ENCODE data around the gene HSDL2.
A peak's percentile ranks its signal among the peaks of the same experiment; 100 is the strongest.
"Not testable (repeated sequence)": the region's sequence is repeated elsewhere in the genome, so short reads cannot be mapped to it uniquely, and the experiment has no call there.

The HSDL2 gene

DNA sequence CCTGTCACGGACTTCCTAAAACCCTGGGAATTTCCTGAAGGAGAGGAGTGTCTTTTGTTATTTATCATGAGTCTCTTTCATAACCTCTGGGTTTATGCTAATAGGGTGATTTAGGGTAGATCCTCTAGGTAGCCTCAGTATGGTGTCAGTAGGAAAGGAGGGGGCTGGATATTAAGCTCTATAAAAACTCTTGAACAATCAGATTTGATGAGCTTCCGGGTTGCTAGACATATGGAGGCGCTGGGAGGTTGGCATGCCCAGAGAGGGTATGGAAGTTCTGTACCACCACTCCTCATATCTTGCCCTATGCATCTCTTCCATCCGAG is 30.9 kb upstream of the HSDL2 start:
- DNase-seq (ENCODE audit: low read depth in 1 of 2, low spot score in 1 of 2), result no peak
- in situ Hi-C loops (cut with HindIII; ENCODE audit: low pct_unique_long_range_greater_than_20kb, low sequenced_read_pairs), result no loop called here
- TF ChIP-seq JUND (IDR thresholded peaks at IDR 0.05; ENCODE audit: low read depth), result no peak

- in situ Hi-C loops (cut with HindIII; ENCODE audit: low pct_unique_long_range_greater_than_20kb, low sequenced_read_pairs), result no loop called here
- TF ChIP-seq JUND (IDR thresholded peaks at IDR 0.05; ENCODE audit: low read depth), result no peak
Observed at GRCh38 chr9:112351184-112351583, 28.7 kb upstream of the HSDL2 start.

DNA sequence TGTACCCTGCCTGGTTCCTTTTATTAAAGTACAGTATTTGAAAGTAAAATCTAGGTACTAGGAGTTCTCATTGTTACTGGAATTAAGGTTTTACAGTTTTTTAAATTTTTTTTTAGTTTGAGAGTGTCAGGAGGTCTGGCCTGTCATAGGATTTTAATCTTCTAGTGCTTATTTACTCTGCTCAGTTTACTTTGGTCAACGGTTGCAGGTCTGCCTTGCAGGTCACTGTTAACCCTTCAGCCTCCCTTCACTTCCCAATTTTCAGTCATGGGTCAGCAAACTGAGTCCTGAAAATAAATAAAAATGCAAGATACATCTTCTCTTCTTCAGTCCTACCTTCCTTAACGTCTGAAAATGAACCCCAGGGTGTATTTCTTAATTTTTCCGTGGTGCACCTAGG is 27.7 kb upstream of the HSDL2 start:
- peak in 1 of 2 experiments; percentile 64 for DNase-seq (ENCODE audit: low read depth in 1 of 2, low spot score in 1 of 2)
- TF ChIP-seq JUND (IDR thresholded peaks at IDR 0.05; ENCODE audit: low read depth), result no peak
- in situ Hi-C loops (cut with HindIII; ENCODE audit: low pct_unique_long_range_greater_than_20kb, low sequenced_read_pairs), result no loop called here

More at GRCh38 chr9:112351184-112351583, 28.7 kb upstream of the HSDL2 start:
- DNase-seq (ENCODE audit: low read depth in 1 of 2, low spot score in 1 of 2), result no peak

DNA sequence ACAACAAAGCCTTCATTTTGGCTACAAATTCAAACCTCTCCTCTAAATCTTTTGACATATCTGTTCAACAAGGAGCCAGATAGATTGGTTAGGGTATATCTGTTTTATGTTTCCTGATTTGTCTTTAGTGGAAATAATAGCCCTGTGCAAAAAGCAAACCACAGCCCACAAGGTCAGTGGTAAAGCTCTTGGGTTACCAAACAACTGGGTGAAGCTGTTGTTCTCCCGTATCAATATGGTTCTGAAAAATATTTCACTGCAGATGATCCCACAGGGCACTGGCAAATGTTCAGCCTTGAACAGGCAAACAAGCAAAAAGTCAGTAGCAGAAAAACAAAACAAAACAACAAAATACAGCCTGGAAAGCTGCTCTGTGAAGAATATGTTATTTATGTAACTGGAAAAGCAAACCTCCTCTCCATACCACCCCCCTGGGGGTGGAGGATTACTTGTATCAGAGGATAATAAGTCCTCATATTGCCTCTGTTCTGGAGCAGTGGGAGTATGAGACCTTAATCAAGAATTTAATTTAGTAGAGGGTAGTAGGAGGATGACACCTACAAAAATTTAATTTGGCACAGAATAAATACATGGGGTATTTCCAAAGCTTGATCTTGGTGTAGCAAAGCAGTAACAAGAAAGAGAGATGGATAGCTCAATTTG is 25.7 kb upstream of the HSDL2 start:
- in situ Hi-C loops (cut with HindIII; ENCODE audit: low pct_unique_long_range_greater_than_20kb, low sequenced_read_pairs), result no loop called here
- TF ChIP-seq JUND (IDR thresholded peaks at IDR 0.05; ENCODE audit: low read depth), result no peak

GRCh38 chr9:112355427-112355897 is 24.4 kb upstream of the HSDL2 start:
- TF ChIP-seq JUND (IDR thresholded peaks at IDR 0.05; ENCODE audit: low read depth), result no peak
- in situ Hi-C loops (cut with HindIII; ENCODE audit: low pct_unique_long_range_greater_than_20kb, low sequenced_read_pairs), result no loop called here
- no peak for DNase-seq (ENCODE audit: low read depth in 1 of 2, low spot score in 1 of 2)

More for the DNA sequence above, 25.7 kb upstream of the HSDL2 start:
- no peak for DNase-seq (ENCODE audit: low read depth in 1 of 2, low spot score in 1 of 2)

DNA sequence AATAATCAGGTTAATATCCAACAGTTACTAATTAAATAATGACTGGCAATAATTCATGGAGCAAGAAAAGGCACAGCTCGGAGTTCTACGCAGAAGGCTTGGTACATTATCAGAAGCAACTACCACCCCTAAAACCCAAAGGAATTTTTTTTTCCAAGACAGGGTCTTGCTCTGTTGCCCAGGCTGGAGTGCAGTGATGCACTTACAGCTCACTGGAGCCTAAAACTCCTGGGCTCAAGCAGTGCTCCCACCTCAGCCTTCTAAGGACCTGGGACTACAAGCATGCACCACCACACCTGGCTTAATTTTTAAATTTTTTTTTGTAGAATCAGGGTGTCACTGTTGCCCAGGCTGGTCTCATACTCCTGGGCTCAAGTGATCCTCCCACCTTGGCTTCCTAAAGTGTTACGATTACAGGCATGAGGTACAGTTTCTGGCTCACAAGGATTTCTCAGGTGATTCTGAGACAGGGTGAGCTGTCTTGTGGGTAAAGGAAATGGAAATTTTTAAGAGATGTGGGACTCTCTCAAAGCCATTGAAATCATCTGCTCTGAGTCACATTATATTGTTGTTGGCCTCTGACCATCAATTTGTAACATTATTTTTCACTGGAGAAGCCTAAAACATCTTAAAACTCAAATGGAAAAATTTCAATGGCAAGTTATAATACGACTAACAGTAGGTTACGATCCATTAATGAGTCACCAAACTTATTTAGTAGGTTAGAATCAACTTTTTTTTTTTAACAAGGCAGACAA is 19.7 kb upstream of the HSDL2 start:
- in situ Hi-C loops (cut with HindIII; ENCODE audit: low pct_unique_long_range_greater_than_20kb, low sequenced_read_pairs), result no loop called here
- TF ChIP-seq JUND (IDR thresholded peaks at IDR 0.05; ENCODE audit: low read depth), result no peak

GRCh38 chr9:112361601-112362000 is 18.3 kb upstream of the HSDL2 start:
- no peak for TF ChIP-seq JUND (IDR thresholded peaks at IDR 0.05; ENCODE audit: low read depth)
- DNase-seq (ENCODE audit: low read depth in 1 of 2, low spot score in 1 of 2), result peak in 1 of 2 experiments; percentile 67
- in situ Hi-C loops (cut with HindIII; ENCODE audit: low pct_unique_long_range_greater_than_20kb, low sequenced_read_pairs), result no loop called here

More for the DNA sequence above, 19.7 kb upstream of the HSDL2 start:
- DNase-seq (ENCODE audit: low read depth in 1 of 2, low spot score in 1 of 2), result no peak

GRCh38 chr9:112364761-112365160 is 15.1 kb upstream of the HSDL2 start:
- in situ Hi-C loops (cut with HindIII; ENCODE audit: low pct_unique_long_range_greater_than_20kb, low sequenced_read_pairs), result no loop called here
- no peak for TF ChIP-seq JUND (IDR thresholded peaks at IDR 0.05; ENCODE audit: low read depth)
- no peak for DNase-seq (ENCODE audit: low read depth in 1 of 2, low spot score in 1 of 2)

- DNase-seq (ENCODE audit: low read depth in 1 of 2, low spot score in 1 of 2); in situ Hi-C loops (cut with HindIII; ENCODE audit: low pct_unique_long_range_greater_than_20kb, low sequenced_read_pairs): not testable (repeated sequence)
Observed at GRCh38 chr9:112365257-112365656, 14.7 kb upstream of the HSDL2 start.

DNA sequence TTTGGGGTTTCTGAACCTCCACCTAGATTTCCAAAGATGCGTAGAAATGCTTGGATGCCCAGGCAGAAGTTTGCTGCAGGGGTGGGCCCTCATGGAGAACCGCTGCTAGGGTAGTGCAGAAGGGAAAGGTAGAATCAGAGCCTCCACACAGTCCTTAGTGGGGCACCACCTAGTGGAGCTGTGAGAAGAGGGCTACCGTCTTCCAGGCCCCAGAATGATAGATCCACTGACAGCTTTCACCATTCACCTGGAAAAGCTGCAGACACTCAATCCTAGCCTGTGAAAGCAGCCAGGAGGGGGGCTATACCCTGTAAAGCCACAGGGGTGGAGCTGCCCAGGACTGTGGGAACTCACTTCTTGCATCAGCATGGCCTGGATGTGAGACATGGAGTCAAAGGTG is 13.3 kb upstream of the HSDL2 start:
- in situ Hi-C loops (cut with HindIII; ENCODE audit: low pct_unique_long_range_greater_than_20kb, low sequenced_read_pairs), result no loop called here
- peak in 1 of 2 experiments; percentile 37 for DNase-seq (ENCODE audit: low read depth in 1 of 2, low spot score in 1 of 2)
- TF ChIP-seq JUND (IDR thresholded peaks at IDR 0.05; ENCODE audit: low read depth), result no peak

DNA sequence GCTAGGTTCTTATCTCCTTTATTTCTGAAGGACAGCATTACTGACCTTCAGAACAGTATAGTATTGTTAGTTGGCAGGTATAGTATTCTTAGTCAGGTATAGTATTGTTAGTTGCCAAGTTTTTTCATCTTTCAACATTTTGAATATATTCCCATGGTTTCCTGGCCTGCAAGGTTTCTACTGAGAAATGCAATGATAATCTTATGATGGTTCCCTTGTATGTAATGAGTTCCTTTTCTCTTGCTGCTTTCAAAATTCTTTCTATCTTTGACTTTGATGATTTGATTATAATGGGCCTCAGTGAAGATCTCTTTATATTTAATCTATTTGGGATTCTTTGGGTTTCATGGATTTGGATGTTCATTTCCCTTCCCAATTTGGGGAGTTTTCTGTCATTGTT is 12.4 kb upstream of the HSDL2 start:
- in situ Hi-C loops (cut with HindIII; ENCODE audit: low pct_unique_long_range_greater_than_20kb, low sequenced_read_pairs), result no loop called here
- DNase-seq (ENCODE audit: low read depth in 1 of 2, low spot score in 1 of 2), result no peak

DNA sequence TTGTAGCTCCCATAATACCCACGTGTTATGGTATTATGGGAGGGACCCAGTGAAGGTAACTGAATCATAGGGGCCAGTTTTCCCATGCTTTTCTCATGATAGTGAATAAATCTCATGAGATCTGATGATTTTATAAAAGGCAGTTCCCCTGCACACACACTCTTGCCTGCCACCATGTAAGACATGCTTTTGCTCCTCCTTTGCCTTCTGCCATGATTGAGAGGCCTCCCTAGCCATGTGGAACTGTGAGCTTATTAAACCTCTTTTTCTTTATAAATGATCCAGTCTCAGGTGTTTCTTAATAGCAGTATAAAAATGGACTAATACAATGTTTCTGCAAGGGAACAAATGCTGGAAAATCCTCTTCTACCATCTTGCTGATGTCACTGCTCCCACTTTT is 10.1 kb upstream of the HSDL2 start:
- in situ Hi-C loops (cut with HindIII; ENCODE audit: low pct_unique_long_range_greater_than_20kb, low sequenced_read_pairs), result no loop called here
- TF ChIP-seq JUND (IDR thresholded peaks at IDR 0.05; ENCODE audit: low read depth), result no peak
- no peak for DNase-seq (ENCODE audit: low read depth in 1 of 2, low spot score in 1 of 2)

More for the DNA sequence above, 12.4 kb upstream of the HSDL2 start:
- TF ChIP-seq JUND (IDR thresholded peaks at IDR 0.05; ENCODE audit: low read depth), result no peak

- in situ Hi-C loops (cut with HindIII; ENCODE audit: low pct_unique_long_range_greater_than_20kb, low sequenced_read_pairs), result no loop called here
- DNase-seq (ENCODE audit: low read depth in 1 of 2, low spot score in 1 of 2), result no peak
- TF ChIP-seq JUND (IDR thresholded peaks at IDR 0.05; ENCODE audit: low read depth), result no peak
Observed at GRCh38 chr9:112371060-112371459, 8.8 kb upstream of the HSDL2 start.

- DNase-seq (ENCODE audit: low read depth in 1 of 2, low spot score in 1 of 2); in situ Hi-C loops (cut with HindIII; ENCODE audit: low pct_unique_long_range_greater_than_20kb, low sequenced_read_pairs): not testable (repeated sequence)
Observed at GRCh38 chr9:112373666-112374065, 6.2 kb upstream of the HSDL2 start.

DNA sequence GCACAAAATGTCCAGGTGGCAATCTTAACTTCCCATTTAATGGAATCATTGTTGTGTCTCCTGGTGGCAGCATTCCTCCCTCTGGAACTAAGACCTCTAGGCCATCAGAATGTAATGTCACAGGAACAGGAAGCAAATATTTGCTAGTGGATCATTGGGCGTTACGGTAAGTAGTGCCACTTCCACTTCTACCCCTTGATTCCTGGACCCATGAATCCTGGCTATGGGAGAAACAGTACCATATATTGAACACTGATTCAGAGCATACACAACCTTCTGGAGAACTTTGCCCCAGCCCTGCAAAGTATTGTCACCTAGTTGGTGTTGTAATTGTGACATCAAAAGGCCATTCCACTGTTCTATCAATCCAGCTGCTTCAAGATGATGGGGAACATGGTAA is 5.7 kb upstream of the HSDL2 start:
- in situ Hi-C loops (cut with HindIII; ENCODE audit: low pct_unique_long_range_greater_than_20kb, low sequenced_read_pairs); DNase-seq (ENCODE audit: low read depth in 1 of 2, low spot score in 1 of 2): not testable (repeated sequence)
